Hepatic stellate cell (primary cell): Measurements from ENCODE around the gene SLC6A19.

Experiments used
- DNase-seq: peaks from one replicate; pipeline ENCODE4 v3.0.0; 2011; ENCODE audit warnings: low spot score

Gene SLC6A19

GRCh38 chr5:1209896-1210776 lies 8.7 kb downstream of the SLC6A19 start:
- DNase-seq: no peak

GRCh38 chr5:1210832-1211251 lies 9.4 kb downstream of the SLC6A19 start:
- DNase-seq: no peak

GRCh38 chr5:1211701-1212100 lies 10.3 kb downstream of the SLC6A19 start:
- no peak for DNase-seq

GRCh38 chr5:1212271-1212670 lies 10.9 kb downstream of the SLC6A19 start:
- no peak for DNase-seq

- DNase-seq: no peak
Measured at GRCh38 chr5:1212881-1213280, 11.5 kb downstream of the SLC6A19 start.

GRCh38 chr5:1213508-1214162 lies 12.2 kb downstream of the SLC6A19 start:
- DNase-seq: no peak

- DNase-seq: no peak
Measured at GRCh38 chr5:1214163-1214935, 13.0 kb downstream of the SLC6A19 start.

- DNase-seq: no peak
Measured at GRCh38 chr5:1214936-1215220, 13.5 kb downstream of the SLC6A19 start.

GRCh38 chr5:1215320-1216096 lies 14.1 kb downstream of the SLC6A19 start:
- no peak for DNase-seq

- no peak for DNase-seq
Measured at GRCh38 chr5:1216211-1216917, 15.0 kb downstream of the SLC6A19 start.

- no peak for DNase-seq
Measured at GRCh38 chr5:1216918-1217295, 15.5 kb downstream of the SLC6A19 start.

GRCh38 chr5:1217596-1218206 lies 16.3 kb downstream of the SLC6A19 start:
- no peak for DNase-seq

GRCh38 chr5:1218351-1219080 lies 17.1 kb downstream of the SLC6A19 start:
- no peak for DNase-seq

- no peak for DNase-seq
Measured at GRCh38 chr5:1219098-1219767, 17.8 kb downstream of the SLC6A19 start.

- no peak for DNase-seq
Measured at GRCh38 chr5:1219768-1220100, 18.3 kb downstream of the SLC6A19 start.

- no peak for DNase-seq
Measured at GRCh38 chr5:1220351-1220750, 19.0 kb downstream of the SLC6A19 start.

- DNase-seq: no peak
Measured at GRCh38 chr5:1220831-1221230, 19.4 kb downstream of the SLC6A19 start.

GRCh38 chr5:1221721-1222120 lies 20.3 kb downstream of the SLC6A19 start:
- no peak for DNase-seq

GRCh38 chr5:1222147-1222546 lies 20.8 kb downstream of the SLC6A19 start:
- DNase-seq: no peak
